ENCODE data around the gene LAMA4.

DNA sequence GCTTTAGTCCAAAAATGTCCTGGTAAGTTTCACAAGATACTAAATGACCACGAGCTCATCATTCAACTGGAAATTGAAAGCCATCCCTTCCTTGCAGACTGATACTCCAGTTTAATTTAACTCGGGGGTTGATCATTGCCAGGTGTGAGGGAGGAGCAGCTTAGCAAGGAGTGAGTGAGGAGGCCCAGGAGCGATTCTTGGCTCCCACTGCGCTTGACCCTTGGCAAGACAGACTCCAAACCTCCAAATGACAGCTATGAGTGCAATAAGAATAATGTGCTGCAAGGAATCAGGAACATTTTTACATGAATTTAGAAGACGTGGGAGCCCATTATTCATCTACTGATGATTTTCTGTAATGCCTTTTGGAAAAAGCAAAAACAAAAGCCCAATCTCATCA is 64.9 kb downstream of the LAMA4 start:
- no peak for TF ChIP-seq POLR2A (IDR thresholded peaks at IDR 0.05)
- no peak for TF ChIP-seq CTCF (IDR thresholded peaks at IDR 0.05)

All from testis (tissue), 2 donors.